Stimulated activated memory B cell treated with anti-CD40 and anti-IgM and Interleukin-4, amounts not matched to agents 10 μg/mL and 1 μg/mL and 100 μg/mL, for 72 hours (primary cell): Measurements from ENCODE around the gene AOAH.
A peak's percentile ranks its signal among the peaks of the same experiment; 100 is the strongest.

Experiments
- ATAC-seq: fragments of 150-1000 bp; cut with Tn5 transposase; 2 replicates; pipeline ENCODE4 v1.10.0; 2021
- H3K27ac Mint-ChIP-seq: one replicate; pipeline ENCODE4 v1.8.0; 2022; ENCODE audit warnings: mild to moderate bottlenecking, mixed read lengths
- H3K27me3 Mint-ChIP-seq: one replicate; pipeline ENCODE4 v1.8.0; 2022; ENCODE audit warnings: mixed read lengths
- H3K36me3 Mint-ChIP-seq: one replicate; pipeline ENCODE4 v1.8.0; 2022; ENCODE audit warnings: mixed read lengths
- H3K4me1 Mint-ChIP-seq: one replicate; pipeline ENCODE4 v1.8.0; 2022; ENCODE audit warnings: mixed read lengths
- H3K4me3 Mint-ChIP-seq: one replicate; pipeline ENCODE4 v1.8.0; 2022; ENCODE audit warnings: mild to moderate bottlenecking, moderate library complexity, mixed read lengths
- H3K9me3 Mint-ChIP-seq: one replicate; pipeline ENCODE4 v1.8.0; 2022; ENCODE audit warnings: mixed read lengths

AOAH gene

GRCh38 chr7:36621396-36621795, 102.9 kb downstream of the AOAH start:
- Mint-ChIP-seq H3K27ac (no peak overlapping the region), H3K4me1 (peaks cover 46% of the 10 kb centered on the region), H3K4me3 (no peak overlapping the region), H3K9me3 (no peaks in the 10 kb centered on the region), H3K36me3 (no peaks in the 10 kb centered on the region), H3K27me3 (no peaks in the 10 kb centered on the region)
- ATAC-seq = no peak

GRCh38 chr7:36620166-36620708, 104.1 kb downstream of the AOAH start:
- Mint-ChIP-seq H3K4me3 (no peak overlapping the region), H3K36me3 (peaks cover 7% of the 10 kb centered on the region), H3K9me3 (no peaks in the 10 kb centered on the region), H3K27ac (no peak overlapping the region), H3K27me3 (no peaks in the 10 kb centered on the region), H3K4me1 (peaks cover 40% of the 10 kb centered on the region)
- no peak for ATAC-seq

- Mint-ChIP-seq H3K27me3 (no peaks in the 10 kb centered on the region), H3K4me1 (peaks cover 22% of the 10 kb centered on the region), H3K9me3 (no peaks in the 10 kb centered on the region), H3K4me3 (no peak overlapping the region), H3K27ac (no peak overlapping the region), H3K36me3 (peaks cover 7% of the 10 kb centered on the region)
- no peak for ATAC-seq
Measured at GRCh38 chr7:36617408-36617807, 106.9 kb downstream of the AOAH start.

GRCh38 chr7:36615852-36616540, 108.3 kb downstream of the AOAH start:
- Mint-ChIP-seq H3K9me3 (no peaks in the 10 kb centered on the region), H3K4me3 (no peak overlapping the region), H3K36me3 (peaks cover 7% of the 10 kb centered on the region), H3K27ac (no peak overlapping the region), H3K27me3 (no peaks in the 10 kb centered on the region), H3K4me1 (peaks cover 10% of the 10 kb centered on the region)
- ATAC-seq = no peak

- H3K4me1 Mint-ChIP-seq = peaks cover 10% of the 10 kb centered on the region
- no peaks in the 10 kb centered on the region for H3K9me3 Mint-ChIP-seq
- H3K27me3 Mint-ChIP-seq = no peaks in the 10 kb centered on the region
- no peak overlapping the region for H3K27ac Mint-ChIP-seq
- no peak for ATAC-seq
- H3K4me3 Mint-ChIP-seq = no peak overlapping the region
- peaks cover 7% of the 10 kb centered on the region for H3K36me3 Mint-ChIP-seq
Measured at GRCh38 chr7:36614959-36615358, 109.3 kb downstream of the AOAH start.

GRCh38 chr7:36613031-36613614, 111.2 kb downstream of the AOAH start:
- Mint-ChIP-seq H3K27ac (no peak overlapping the region), H3K9me3 (no peaks in the 10 kb centered on the region), H3K27me3 (peaks cover 14% of the 10 kb centered on the region), H3K36me3 (peaks cover 7% of the 10 kb centered on the region), H3K4me3 (peak overlapping the region; percentile 0), H3K4me1 (peaks cover 10% of the 10 kb centered on the region)
- ATAC-seq = no peak

- Mint-ChIP-seq H3K4me3 (no peak overlapping the region), H3K9me3 (no peaks in the 10 kb centered on the region), H3K27ac (no peak overlapping the region), H3K27me3 (peaks cover 24% of the 10 kb centered on the region), H3K4me1 (peaks cover 10% of the 10 kb centered on the region), H3K36me3 (peaks cover 7% of the 10 kb centered on the region)
- ATAC-seq = no peak
Measured at GRCh38 chr7:36611703-36612102, 112.6 kb downstream of the AOAH start.

- Mint-ChIP-seq H3K36me3 (no peaks in the 10 kb centered on the region), H3K27me3 (peaks cover 34% of the 10 kb centered on the region), H3K4me1 (no peaks in the 10 kb centered on the region), H3K4me3 (no peak overlapping the region), H3K27ac (no peak overlapping the region), H3K9me3 (no peaks in the 10 kb centered on the region)
- no peak for ATAC-seq
Measured at GRCh38 chr7:36607721-36608095, 116.6 kb downstream of the AOAH start.

GRCh38 chr7:36606976-36607720, 117.1 kb downstream of the AOAH start:
- ATAC-seq = no peak
- no peaks in the 10 kb centered on the region for H3K4me1 Mint-ChIP-seq
- no peak overlapping the region for H3K4me3 Mint-ChIP-seq
- H3K27me3 Mint-ChIP-seq = peaks cover 34% of the 10 kb centered on the region
- no peak overlapping the region for H3K27ac Mint-ChIP-seq
- no peaks in the 10 kb centered on the region for H3K36me3 Mint-ChIP-seq
- H3K9me3 Mint-ChIP-seq = no peaks in the 10 kb centered on the region

- no peaks in the 10 kb centered on the region for H3K9me3 Mint-ChIP-seq
- peaks cover 4% of the 10 kb centered on the region for H3K4me1 Mint-ChIP-seq
- H3K36me3 Mint-ChIP-seq = no peaks in the 10 kb centered on the region
Measured at GRCh38 chr7:36606153-36606975, 117.9 kb downstream of the AOAH start.

GRCh38 chr7:36605261-36606051, 118.8 kb downstream of the AOAH start:
- H3K27ac Mint-ChIP-seq = no peak overlapping the region
- no peaks in the 10 kb centered on the region for H3K9me3 Mint-ChIP-seq
- H3K4me1 Mint-ChIP-seq = peaks cover 12% of the 10 kb centered on the region
- peaks cover 42% of the 10 kb centered on the region for H3K27me3 Mint-ChIP-seq
- H3K4me3 Mint-ChIP-seq = no peak overlapping the region
- ATAC-seq = no peak
- H3K36me3 Mint-ChIP-seq = no peaks in the 10 kb centered on the region

More at GRCh38 chr7:36606153-36606975, 117.9 kb downstream of the AOAH start:
- no peak overlapping the region for H3K4me3 Mint-ChIP-seq
- H3K27ac Mint-ChIP-seq = no peak overlapping the region
- peaks cover 34% of the 10 kb centered on the region for H3K27me3 Mint-ChIP-seq
- ATAC-seq = no peak

GRCh38 chr7:36604806-36605205, 119.5 kb downstream of the AOAH start:
- Mint-ChIP-seq H3K27me3 (peaks cover 42% of the 10 kb centered on the region), H3K36me3 (no peaks in the 10 kb centered on the region), H3K27ac (no peak overlapping the region), H3K4me1 (peaks cover 12% of the 10 kb centered on the region), H3K9me3 (no peaks in the 10 kb centered on the region), H3K4me3 (no peak overlapping the region)
- ATAC-seq = no peak

GRCh38 chr7:36602934-36603887, 121.1 kb downstream of the AOAH start:
- H3K36me3 Mint-ChIP-seq = no peaks in the 10 kb centered on the region
- peaks cover 30% of the 10 kb centered on the region for H3K27me3 Mint-ChIP-seq
- no peak overlapping the region for H3K27ac Mint-ChIP-seq
- H3K4me3 Mint-ChIP-seq = no peak overlapping the region
- H3K4me1 Mint-ChIP-seq = peaks cover 12% of the 10 kb centered on the region
- no peak for ATAC-seq
- H3K9me3 Mint-ChIP-seq = no peaks in the 10 kb centered on the region
